Panc1 (cell line): ENCODE measurements around the gene AFF3.

Source experiments
- POLR2AphosphoS5 ChIP-seq: IDR thresholded peaks from 2 replicates; pipeline ENCODE4 v1.6.1; 2012; ENCODE audit warnings: mild to moderate bottlenecking, low read depth, low read length, moderate library complexity
- TCF7L2 ChIP-seq: IDR thresholded peaks from 2 replicates; pipeline ENCODE4 v1.6.1; 2011; ENCODE audit warnings: mild to moderate bottlenecking, low read depth, low read length, inconsistent platforms
- TF ChIP-seq, protein P1 (sequence below): fragments of 450-650 bp; IDR thresholded peaks from 2 replicates; pipeline ENCODE4 v1.5.1; 2017; ENCODE audit warnings: mild to moderate bottlenecking

DNA sequence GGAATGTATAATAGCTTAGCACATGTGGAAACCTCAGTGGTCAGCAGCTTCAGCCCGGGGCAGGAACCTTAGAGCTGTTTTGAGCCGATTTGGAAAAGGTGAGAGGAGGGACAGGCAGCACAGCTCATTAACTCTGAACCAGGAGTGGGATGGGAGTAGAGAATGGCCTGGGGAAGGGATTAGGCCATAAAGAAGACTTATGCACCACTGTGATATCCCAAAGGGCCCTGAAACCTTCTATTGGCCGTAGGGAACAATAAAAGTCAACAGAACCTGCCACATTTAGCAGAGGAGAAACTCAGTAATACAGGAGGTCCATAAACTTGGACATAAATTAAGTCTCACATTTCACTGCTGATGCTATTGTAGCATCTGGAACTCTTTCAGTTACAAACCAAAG is 528.4 kb downstream of the AFF3 start:
- TF ChIP-seq, protein P1, sequence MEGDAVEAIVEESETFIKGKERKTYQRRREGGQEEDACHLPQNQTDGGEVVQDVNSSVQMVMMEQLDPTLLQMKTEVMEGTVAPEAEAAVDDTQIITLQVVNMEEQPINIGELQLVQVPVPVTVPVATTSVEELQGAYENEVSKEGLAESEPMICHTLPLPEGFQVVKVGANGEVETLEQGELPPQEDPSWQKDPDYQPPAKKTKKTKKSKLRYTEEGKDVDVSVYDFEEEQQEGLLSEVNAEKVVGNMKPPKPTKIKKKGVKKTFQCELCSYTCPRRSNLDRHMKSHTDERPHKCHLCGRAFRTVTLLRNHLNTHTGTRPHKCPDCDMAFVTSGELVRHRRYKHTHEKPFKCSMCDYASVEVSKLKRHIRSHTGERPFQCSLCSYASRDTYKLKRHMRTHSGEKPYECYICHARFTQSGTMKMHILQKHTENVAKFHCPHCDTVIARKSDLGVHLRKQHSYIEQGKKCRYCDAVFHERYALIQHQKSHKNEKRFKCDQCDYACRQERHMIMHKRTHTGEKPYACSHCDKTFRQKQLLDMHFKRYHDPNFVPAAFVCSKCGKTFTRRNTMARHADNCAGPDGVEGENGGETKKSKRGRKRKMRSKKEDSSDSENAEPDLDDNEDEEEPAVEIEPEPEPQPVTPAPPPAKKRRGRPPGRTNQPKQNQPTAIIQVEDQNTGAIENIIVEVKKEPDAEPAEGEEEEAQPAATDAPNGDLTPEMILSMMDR: no peak
- TF ChIP-seq POLR2AphosphoS5: no peak
- TF ChIP-seq TCF7L2: no peak
